Lower lobe of right lung (tissue), 2 donors: ENCODE measurements around the gene ARID4A. TPM values are rescaled to one million over a fixed set of nuclear protein-coding genes. Genes with fewer than 3 reads are reported as not detected.
A peak's percentile ranks its signal among the peaks of the same experiment; 100 is the strongest.

ENCODE experiments used
- ATAC-seq, 2 donors: fragments of 200-7000 bp; cut with Tn5 transposase; one replicate each; pipeline ENCODE4 v1.9.1; 2020 to 2022; ENCODE audit warnings: mild to moderate bottlenecking in 2 of 2, moderate library complexity in 2 of 2
- DNase-seq: peaks from one replicate; pipeline ENCODE4 v3.0.0-alpha.2; 2020
- H3K27ac ChIP-seq: fragments of 200-600 bp; one replicate; pipeline ENCODE4 v1.8.0; 2022
- H3K27me3 ChIP-seq: fragments of 200-600 bp; one replicate; pipeline ENCODE4 v1.8.0; 2022; ENCODE audit warnings: low read depth
- H3K36me3 ChIP-seq: fragments of 200-600 bp; one replicate; pipeline ENCODE4 v1.8.0; 2022; ENCODE audit warnings: mild to moderate bottlenecking
- H3K4me1 ChIP-seq: fragments of 200-600 bp; one replicate; pipeline ENCODE4 v1.8.0; 2022
- H3K4me3 ChIP-seq: fragments of 200-600 bp; one replicate; pipeline ENCODE4 v1.8.0; 2022; ENCODE audit warnings: mild to moderate bottlenecking
- H3K9me3 ChIP-seq: fragments of 200-600 bp; one replicate; pipeline ENCODE4 v1.8.0; 2022
- CTCF ChIP-seq: fragments of 200-600 bp; IDR thresholded peaks from one replicate; pipeline ENCODE4 v1.8.0; 2022; ENCODE audit warnings: antibody characterized with exemption, mild to moderate bottlenecking
- intact Hi-C: fragments of 100-400 bp; cut with DNase I; formaldehyde crosslinking; loops from one replicate; pipeline ENCODE4 v1.11.0; 2022
- total RNA-seq: library from RNA; stranded (reverse); fragmentation: NEBNext Ultra II Directional; extraction: Animal tissue kit (Norgen Biotek cat#: 25700); gene quantifications from one replicate; pipeline ENCODE4 v1.2.1, GENCODE V29; 2021
- donor health status: DM: no; HTN: yes; CAD: no; lungs with severe emphysema.

The ARID4A gene
- total RNA-seq, 1 donor from 2014 or later: 37.9 TPM

GRCh38 chr14:58272588-58273372 lies 25.6 kb upstream of the ARID4A start:
- Histone ChIP-seq H3K4me3 (no peak overlapping the region), H3K4me1 (peaks cover 45% of the 10 kb centered on the region), H3K36me3 (peaks cover 79% of the 10 kb centered on the region), H3K27me3 (no peaks in the 10 kb centered on the region), H3K9me3 (no peaks in the 10 kb centered on the region), H3K27ac (peak overlapping the region; percentile 14)
- ATAC-seq (peak; percentile 93 to 94), DNase-seq (no peak)
- intact Hi-C loops: no loop called here
- TF ChIP-seq CTCF: no peak

- Histone ChIP-seq H3K27me3 (no peaks in the 10 kb centered on the region), H3K36me3 (peaks cover 79% of the 10 kb centered on the region), H3K4me3 (no peak overlapping the region), H3K4me1 (peaks cover 50% of the 10 kb centered on the region), H3K9me3 (no peaks in the 10 kb centered on the region), H3K27ac (no peak overlapping the region)
- TF ChIP-seq CTCF: no peak
- no peak for DNase-seq
- intact Hi-C loops: no loop called here
- no peak for ATAC-seq
Measured at GRCh38 chr14:58274881-58275280, 23.5 kb upstream of the ARID4A start.

- ATAC-seq (no peak), DNase-seq (no peak)
- Histone ChIP-seq H3K4me1 (peaks cover 52% of the 10 kb centered on the region), H3K27me3 (no peaks in the 10 kb centered on the region), H3K36me3 (peaks cover 74% of the 10 kb centered on the region), H3K27ac (no peak overlapping the region), H3K9me3 (no peaks in the 10 kb centered on the region), H3K4me3 (no peak overlapping the region)
- intact Hi-C loops: no loop called here
- no peak for TF ChIP-seq CTCF
Measured at GRCh38 chr14:58275527-58276190, 22.7 kb upstream of the ARID4A start.

GRCh38 chr14:58276208-58276607 lies 22.1 kb upstream of the ARID4A start:
- H3K27me3 ChIP-seq: no peaks in the 10 kb centered on the region
- DNase-seq (no peak), ATAC-seq (no peak)
- no peak for TF ChIP-seq CTCF
- intact Hi-C loops: no loop called here
- H3K27ac ChIP-seq: no peak overlapping the region
- H3K9me3 ChIP-seq: no peaks in the 10 kb centered on the region
- H3K36me3 ChIP-seq: peaks cover 69% of the 10 kb centered on the region
- H3K4me3 ChIP-seq: no peak overlapping the region
- H3K4me1 ChIP-seq: peaks cover 56% of the 10 kb centered on the region

- H3K27ac ChIP-seq: no peak overlapping the region
- TF ChIP-seq CTCF: no peak
Measured at GRCh38 chr14:58278177-58278576, 20.2 kb upstream of the ARID4A start.

More at GRCh38 chr14:58278177-58278576, 20.2 kb upstream of the ARID4A start:
- no peaks in the 10 kb centered on the region for H3K27me3 ChIP-seq
- peaks cover 58% of the 10 kb centered on the region for H3K36me3 ChIP-seq
- DNase-seq (no peak), ATAC-seq (no peak)
- H3K4me1 ChIP-seq: peaks cover 56% of the 10 kb centered on the region
- intact Hi-C loops: no loop called here
- H3K9me3 ChIP-seq: no peaks in the 10 kb centered on the region
- H3K4me3 ChIP-seq: no peak overlapping the region
